AG04449 (cell line): Measurements from ENCODE around the gene ANKRD36.
A peak's percentile ranks its signal among the peaks of the same experiment; 100 is the strongest.
"Not testable (repeated sequence)": the region's sequence is repeated elsewhere in the genome, so short reads cannot be mapped to it uniquely, and the experiment has no call there.

ENCODE experiments used
- CTCF ChIA-PET: fragments of 350-600 bp; formaldehyde crosslinking; extraction: SDS; loops from one replicate; lab custom pipeline; 2021; ENCODE audit warnings: antibody characterized with exemption; lab: Yijun Ruan, JAX
- POLR2A ChIA-PET: fragments of 400-600, 350-600 bp; formaldehyde crosslinking; extraction: SDS; loops from one replicate; lab custom pipeline; 2020; ENCODE audit warnings: antibody characterized with exemption, inconsistent platforms; lab: Yijun Ruan, JAX
- DNase-seq: peaks from one replicate; pipeline ENCODE4 v3.0.0-alpha.2; 2010; ENCODE audit warnings: low read depth, low spot score
- H3K4me3 ChIP-seq: 2 replicates; pipeline ENCODE4 v1.5.1; 2011; ENCODE audit warnings: low read depth, mild to moderate bottlenecking, control low read depth, low read length
- TF ChIP-seq, protein P1 (sequence below): IDR thresholded peaks from one replicate; pipeline ENCODE4 v1.5.1; 2011; ENCODE audit warnings: mild to moderate bottlenecking, moderate library complexity, low read length, control low read depth, inconsistent platforms; ENCODE audit not compliant: insufficient read depth; ENCODE audit errors: missing control alignments

ANKRD36 gene

DNA sequence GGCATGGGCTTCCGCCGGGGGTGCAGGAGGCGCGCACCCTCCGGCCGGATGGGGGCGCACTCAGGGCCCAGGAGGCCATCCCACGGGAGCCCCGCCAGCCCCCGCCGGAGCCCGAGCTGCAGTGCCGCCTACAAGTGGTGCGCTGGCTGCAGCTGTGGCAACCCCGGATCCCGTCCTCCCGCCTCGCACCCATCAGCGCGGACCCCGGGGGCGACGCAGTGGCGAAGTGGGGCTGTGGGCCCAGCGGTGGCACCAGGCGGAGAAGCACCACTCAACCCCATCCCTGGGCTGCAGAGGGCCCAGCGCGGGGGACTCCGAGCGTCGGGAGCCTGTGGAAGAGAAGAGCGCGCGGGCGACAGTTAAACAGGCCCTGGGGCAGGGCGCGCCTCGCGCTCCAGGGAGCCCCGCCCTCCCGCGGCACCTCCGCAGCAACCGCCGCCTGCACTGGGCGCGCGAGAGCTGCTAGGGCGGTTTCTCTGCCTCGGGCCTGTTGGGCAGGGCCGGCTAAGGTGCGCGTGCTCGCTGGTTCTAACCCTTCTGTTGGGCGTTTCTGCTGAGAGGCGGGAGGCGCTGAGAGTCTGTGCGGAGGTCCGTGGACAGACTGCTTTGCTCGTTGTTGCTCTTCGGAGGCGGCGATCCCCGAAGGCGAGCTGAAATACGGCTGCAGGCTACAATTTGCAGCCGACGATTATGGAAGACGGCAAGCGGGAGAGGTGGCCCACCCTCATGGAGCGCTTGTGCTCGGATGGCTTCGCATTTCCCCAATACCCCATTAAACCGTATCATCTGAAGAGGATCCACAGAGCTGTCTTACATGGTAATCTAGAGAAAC, at the start of gene ANKRD36:
ANKRD36 (plus strand) TSS at position 104 of the 832 bp plus-strand sequence; CDS start at position 691, 587 bp downstream.
- peak within 1 kb of the TSS; percentile 72 for H3K4me3 ChIP-seq
- TF ChIP-seq, protein P1, sequence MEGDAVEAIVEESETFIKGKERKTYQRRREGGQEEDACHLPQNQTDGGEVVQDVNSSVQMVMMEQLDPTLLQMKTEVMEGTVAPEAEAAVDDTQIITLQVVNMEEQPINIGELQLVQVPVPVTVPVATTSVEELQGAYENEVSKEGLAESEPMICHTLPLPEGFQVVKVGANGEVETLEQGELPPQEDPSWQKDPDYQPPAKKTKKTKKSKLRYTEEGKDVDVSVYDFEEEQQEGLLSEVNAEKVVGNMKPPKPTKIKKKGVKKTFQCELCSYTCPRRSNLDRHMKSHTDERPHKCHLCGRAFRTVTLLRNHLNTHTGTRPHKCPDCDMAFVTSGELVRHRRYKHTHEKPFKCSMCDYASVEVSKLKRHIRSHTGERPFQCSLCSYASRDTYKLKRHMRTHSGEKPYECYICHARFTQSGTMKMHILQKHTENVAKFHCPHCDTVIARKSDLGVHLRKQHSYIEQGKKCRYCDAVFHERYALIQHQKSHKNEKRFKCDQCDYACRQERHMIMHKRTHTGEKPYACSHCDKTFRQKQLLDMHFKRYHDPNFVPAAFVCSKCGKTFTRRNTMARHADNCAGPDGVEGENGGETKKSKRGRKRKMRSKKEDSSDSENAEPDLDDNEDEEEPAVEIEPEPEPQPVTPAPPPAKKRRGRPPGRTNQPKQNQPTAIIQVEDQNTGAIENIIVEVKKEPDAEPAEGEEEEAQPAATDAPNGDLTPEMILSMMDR: peak; percentile 80
- peak; percentile 7 for DNase-seq
- CTCF ChIA-PET: interaction anchor here (0.7 to 2.8 kb wide), 17 partner anchors 10 to 580 kb away, joined by 3 to 49 read pairs (median 4); partner anchors contain the start of genes ANKRD39, FAHD2B and FAM178B
- POLR2A ChIA-PET: interaction anchor here (0.8 kb wide), 1 partner anchor 152 kb away, joined by 3 read pairs; no protein-coding TSS in a partner anchor

DNA sequence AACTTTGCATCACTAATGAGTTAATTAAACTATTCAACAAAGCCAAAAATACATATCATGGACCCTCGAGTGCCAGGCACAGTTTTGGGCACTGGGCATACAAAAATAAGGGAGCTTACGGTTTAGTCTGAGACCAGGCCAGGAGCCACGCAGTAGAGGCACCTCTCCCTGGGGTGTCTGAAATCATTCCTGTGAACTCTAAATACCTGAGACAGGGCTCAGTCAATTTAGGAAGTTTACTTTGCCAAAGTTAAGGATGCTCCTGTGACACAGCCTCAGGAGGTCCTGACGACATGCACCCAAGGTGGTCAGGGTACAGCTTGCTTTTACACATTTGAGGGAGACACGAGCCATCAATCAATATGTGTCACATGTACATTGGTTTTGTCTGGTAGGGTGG, 46.9 kb upstream of the ANKRD36 start:
- CTCF ChIA-PET, H3K4me3 ChIP-seq, POLR2A ChIA-PET, DNase-seq: not testable (repeated sequence)

DNA sequence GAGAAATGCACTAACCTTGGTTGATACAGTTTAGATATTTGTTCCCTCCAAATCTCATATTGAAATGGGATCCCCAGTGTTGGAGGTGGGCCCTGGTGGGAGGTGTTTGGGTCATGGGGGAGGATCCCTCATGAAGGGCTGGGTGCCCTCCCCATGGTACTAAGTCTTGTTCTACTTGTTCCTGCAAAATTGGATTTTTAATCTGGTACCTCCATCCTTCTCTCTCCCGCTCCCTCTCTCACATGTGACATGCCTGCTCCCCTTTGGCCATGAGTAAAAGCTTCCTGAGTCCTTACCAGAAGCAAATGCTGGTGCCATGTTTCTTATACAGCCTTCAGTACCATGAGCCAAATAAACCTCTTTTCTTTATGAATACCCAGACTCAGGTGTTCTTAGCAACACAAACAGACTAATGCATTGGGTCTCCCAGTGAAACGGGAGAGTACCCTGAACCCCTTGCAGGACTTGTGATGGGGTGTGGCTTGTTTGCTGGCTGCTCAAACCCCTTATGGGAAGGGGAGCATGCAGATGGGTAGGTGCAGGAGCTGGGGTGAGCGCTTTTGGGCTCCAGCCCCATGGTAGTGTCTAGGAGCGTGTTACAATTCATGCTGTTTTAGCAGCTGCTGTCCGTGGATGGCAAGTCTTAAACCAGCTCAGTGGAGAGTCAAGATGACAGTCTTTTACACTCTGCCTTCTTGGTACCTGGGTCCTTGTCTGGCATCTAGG, 45.5 kb upstream of the ANKRD36 start:
- TF ChIP-seq, protein P1: no peak
- ChIA-PET CTCF (no interaction called here), POLR2A (no interaction called here)
- no peak for DNase-seq
- no peak overlapping the region for H3K4me3 ChIP-seq

DNA sequence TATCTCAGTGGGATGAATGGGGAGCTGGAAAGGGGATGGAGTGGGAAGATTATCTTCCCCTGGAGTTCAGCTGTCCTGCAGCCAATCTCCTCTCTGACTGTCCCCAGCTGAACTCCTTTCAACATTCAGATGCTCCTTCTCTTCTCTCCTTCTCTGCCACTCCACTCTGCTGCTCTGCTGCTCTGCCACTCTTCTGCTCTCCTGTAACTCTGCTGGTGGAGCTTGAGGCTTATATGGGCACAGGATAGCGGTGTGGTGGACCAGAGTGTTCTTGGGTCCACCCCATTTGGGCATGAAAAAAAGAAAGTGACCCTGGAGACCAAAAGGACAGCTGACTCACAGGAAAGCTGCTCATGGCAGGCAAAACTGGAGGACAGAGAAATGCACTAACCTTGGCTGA, 44.9 kb upstream of the ANKRD36 start:
- TF ChIP-seq, protein P1: no peak
- no peak for DNase-seq
- ChIA-PET CTCF (no interaction called here), POLR2A (no interaction called here)
- H3K4me3 ChIP-seq: no peak overlapping the region

DNA sequence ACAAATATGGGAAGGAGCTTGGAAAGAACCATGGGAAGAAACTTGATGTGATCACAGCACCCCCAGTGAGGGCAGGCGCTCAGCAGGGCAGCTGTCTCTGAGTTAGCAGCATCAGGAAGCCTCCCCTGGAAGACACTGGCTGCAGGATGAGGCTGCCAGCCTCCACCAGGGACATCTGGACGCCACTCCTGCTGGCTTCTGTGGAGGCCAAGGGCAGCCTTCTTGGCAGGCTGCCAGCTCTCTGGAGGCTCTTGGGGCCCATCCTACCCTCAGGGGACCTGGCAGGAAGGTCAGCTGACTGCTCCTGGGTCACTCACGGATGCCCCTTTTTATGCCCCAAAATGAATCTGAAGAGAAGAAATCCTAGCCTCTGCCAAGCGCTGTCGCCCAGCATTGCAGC, 44.2 kb upstream of the ANKRD36 start:
- POLR2A ChIA-PET, CTCF ChIA-PET, H3K4me3 ChIP-seq, DNase-seq: not testable (repeated sequence)

DNA sequence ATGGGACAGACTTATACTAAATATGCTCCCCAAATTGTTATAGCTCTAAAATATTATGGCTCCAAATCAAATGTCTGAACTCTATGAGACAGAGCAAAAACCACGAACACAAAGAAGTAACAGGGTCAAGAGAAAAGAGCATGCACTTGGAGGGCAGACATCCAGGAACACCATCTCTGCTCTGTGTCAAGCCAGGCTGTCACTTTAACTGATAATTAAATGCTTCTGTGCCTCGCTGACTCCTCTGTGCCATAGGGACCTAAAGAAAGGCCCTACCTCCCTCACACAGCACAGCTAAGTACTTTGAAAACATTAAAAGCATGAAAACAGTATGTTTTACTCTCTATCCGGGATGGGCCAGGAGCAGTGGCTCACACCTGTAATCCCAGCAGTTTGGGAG, 42.0 kb upstream of the ANKRD36 start:
- CTCF ChIA-PET: not testable (repeated sequence)

DNA sequence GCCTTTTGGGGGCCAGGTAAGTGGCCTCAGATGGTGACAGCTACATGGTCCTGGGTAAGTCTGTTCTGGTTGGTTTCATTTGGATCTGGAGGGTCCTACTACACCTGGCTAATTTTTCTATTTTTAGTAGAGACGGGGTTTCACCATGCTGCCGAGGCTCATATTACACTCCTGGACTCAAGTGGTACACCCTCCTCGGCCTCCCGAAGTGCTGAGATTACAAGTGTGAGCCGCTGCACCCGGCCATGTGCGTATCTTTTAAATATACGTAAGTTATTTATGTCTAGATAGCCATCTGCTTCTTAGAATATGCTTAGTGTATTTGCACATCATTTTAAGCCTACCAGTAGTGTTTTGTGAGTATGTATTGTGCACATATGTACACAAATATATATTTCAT, 35.7 kb upstream of the ANKRD36 start:
- DNase-seq, POLR2A ChIA-PET, CTCF ChIA-PET, H3K4me3 ChIP-seq: not testable (repeated sequence)

More for the DNA sequence above, 42.0 kb upstream of the ANKRD36 start:
- DNase-seq, POLR2A ChIA-PET, H3K4me3 ChIP-seq: not testable (repeated sequence)

DNA sequence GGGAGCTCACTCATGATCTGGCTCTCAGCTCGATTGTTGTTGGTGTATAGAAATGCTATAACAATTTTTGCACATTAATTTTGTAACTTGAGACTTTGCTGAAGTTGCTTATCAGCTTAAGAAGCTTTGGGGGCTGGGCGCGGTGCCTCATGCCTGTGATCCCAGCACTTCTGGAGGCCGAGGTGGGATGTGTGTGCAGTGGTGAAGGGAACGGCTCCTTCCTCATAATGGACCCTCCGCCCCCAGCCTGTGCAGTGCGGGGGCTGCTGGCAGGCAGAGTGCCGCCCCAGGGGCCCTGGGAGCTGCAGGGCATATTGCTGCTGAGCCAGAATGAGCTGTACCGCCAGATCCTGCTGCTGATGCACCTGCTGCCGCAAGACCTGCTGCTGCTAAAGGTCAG, 32.1 kb upstream of the ANKRD36 start:
- H3K4me3 ChIP-seq, POLR2A ChIA-PET, DNase-seq, CTCF ChIA-PET: not testable (repeated sequence)

DNA sequence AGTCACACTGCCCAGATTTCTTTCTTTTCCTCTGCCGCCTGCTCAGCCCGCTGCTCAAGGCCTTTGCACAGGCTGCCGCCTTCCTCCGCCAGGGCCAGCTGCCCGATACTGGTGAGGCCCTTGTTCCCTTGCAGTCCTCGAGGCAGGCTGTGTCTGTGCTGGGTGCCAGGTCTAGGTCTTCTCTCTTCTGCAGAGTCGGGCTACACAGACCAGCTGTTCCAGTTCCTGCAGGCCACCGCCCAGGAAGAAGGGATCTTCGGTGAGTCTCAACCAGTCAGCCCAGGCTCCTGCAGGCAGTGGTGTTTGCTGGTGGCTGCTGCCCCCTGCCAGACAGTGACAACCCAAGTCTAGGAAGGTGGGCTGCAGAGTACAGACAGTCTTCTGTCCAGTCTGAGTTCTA, 30.7 kb upstream of the ANKRD36 start:
- DNase-seq, CTCF ChIA-PET, POLR2A ChIA-PET: not testable (repeated sequence)

DNA sequence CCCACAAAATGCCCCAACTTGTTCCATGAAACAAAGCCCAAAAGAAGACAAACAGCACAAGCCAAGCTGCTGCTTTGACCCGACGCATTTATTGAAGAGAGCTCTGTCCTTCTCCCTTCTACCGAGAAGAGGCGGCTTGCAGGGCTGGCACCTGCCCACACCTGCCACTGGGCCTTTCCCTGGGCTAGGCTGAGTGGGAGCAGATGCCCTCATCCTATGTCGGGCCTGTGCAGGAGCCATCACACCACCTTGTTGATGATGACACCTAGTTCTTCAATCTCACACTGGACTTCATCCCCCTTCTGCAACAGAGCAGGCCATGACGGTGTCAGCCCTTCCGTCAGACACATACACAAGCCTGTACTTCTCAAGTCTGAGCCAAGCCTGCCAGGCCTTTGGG, 29.4 kb upstream of the ANKRD36 start:
- H3K4me3 ChIP-seq, POLR2A ChIA-PET, DNase-seq, CTCF ChIA-PET: not testable (repeated sequence)

More for the DNA sequence above, 30.7 kb upstream of the ANKRD36 start:
- not testable (repeated sequence) for H3K4me3 ChIP-seq

DNA sequence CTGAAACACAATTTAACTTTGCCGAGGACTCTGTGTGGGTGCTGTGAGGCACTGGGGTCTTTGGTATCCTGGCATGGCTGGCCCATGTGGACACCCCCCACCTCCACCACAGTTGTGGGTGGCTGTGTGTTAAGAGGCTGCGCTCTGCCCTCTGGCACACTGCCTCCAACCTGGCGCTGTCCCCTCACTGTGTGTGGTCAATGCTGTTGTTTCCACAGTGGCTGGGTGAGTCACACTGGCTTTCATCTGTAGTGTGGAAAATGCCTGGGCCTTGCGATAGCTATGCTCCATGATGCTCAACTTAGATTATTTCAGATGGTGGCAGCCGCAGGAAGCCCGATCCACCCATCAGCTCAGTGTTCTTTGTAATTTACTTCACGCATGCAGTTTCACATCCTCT, 27.9 kb upstream of the ANKRD36 start:
- DNase-seq, POLR2A ChIA-PET, CTCF ChIA-PET, H3K4me3 ChIP-seq: not testable (repeated sequence)

DNA sequence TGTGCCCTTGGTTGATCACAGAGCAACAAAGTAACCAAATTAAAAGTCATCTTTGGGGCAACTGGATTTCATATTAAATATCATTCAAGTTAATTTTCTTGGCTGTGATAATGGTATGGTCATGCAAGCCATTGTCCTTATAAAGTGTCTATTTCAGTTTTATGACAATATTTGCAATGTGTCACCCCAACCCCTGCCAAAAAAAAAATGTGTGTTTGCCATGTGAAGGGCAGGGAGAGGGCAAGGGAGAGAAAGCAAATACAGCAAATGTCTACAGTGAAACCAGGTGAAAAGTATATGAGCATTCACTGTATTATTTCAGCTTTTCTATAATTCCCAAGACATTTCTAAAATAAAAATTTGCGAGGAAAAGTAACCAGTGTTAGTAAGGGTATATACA, 24.2 kb upstream of the ANKRD36 start:
- DNase-seq, POLR2A ChIA-PET, CTCF ChIA-PET, H3K4me3 ChIP-seq: not testable (repeated sequence)

DNA sequence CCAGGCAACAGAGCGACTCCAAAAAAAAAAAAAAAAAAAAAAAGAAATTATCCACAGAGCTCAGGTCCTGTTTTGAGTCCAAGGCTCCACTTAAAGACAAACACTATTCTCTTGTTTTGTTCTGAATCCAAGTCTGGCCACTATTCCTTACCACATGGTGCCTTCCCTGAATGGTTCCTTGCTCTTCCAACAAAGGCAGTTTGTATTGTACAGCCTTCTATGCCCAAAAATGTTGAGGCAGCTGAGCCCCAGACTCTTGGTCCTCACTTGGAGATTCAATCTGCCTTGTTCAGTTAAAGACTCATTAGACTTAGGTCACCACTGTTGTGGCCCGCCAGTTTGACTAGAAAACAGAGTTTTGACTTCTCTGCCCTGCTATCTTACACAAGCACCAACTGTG, 20.0 kb upstream of the ANKRD36 start:
- DNase-seq, H3K4me3 ChIP-seq, POLR2A ChIA-PET: not testable (repeated sequence)
- CTCF ChIA-PET: interaction anchor here (0.8 kb wide), 1 partner anchor 19 kb away, joined by 3 read pairs; no protein-coding TSS in a partner anchor
